Muscle of leg (tissue), 11 donors: ENCODE results near the gene ARL15. TPM values are rescaled to one million over a fixed set of nuclear protein-coding genes. Genes with fewer than 3 reads are reported as not detected.
A peak's percentile ranks its signal among the peaks of the same experiment; 100 is the strongest.
"Not testable (repeated sequence)": the region's sequence is repeated elsewhere in the genome, so short reads cannot be mapped to it uniquely, and the experiment has no call there.

ENCODE experiments used
- DNase-seq: peaks from one replicate; pipeline ENCODE4 v3.0.0; 2013
- H3K27ac ChIP-seq: one replicate; pipeline ENCODE4 v1.5.1; 2013; ENCODE audit warnings: mild to moderate bottlenecking, low read length, control low read depth
- H3K27me3 ChIP-seq: one replicate; pipeline ENCODE4 v1.6.1; 2013; ENCODE audit warnings: low read length; ENCODE audit not compliant: control insufficient read depth, insufficient read depth
- H3K36me3 ChIP-seq: one replicate; pipeline ENCODE4 v1.6.1; 2013; ENCODE audit warnings: low read length; ENCODE audit not compliant: control insufficient read depth, insufficient read depth
- H3K4me1 ChIP-seq: one replicate; pipeline ENCODE4 v1.6.1; 2013; ENCODE audit warnings: low read length; ENCODE audit not compliant: control insufficient read depth, insufficient read depth
- H3K4me3 ChIP-seq: one replicate; pipeline ENCODE4 v1.5.1; 2013; ENCODE audit warnings: low read length, control low read depth
- H3K9me3 ChIP-seq: replicated peaks from 2 replicates; pipeline ENCODE4 v1.6.1; 2013; ENCODE audit warnings: low read depth, low read length; ENCODE audit not compliant: control insufficient read depth
- WGBS: methylation state at CpG from one replicate; pipeline ENCODE4 v1.1.5; 2013; ENCODE audit warnings: missing lambda C conversion rate; ENCODE audit not compliant: insufficient coverage; 5-methylcytosine and 5-hydroxymethylcytosine counted together
- polyA plus RNA-seq, 8 donors: library from polyadenylated mRNA; unstranded; fragments of 120-200 nt; gene quantifications; one replicate each; pipeline versions ENCODE4 v1.2.1 to v1.2.3, GENCODE V29; 2013; ENCODE audit warnings: inconsistent platforms in 1 of 8, low replicate concordance in 1 of 8; ENCODE audit not compliant: insufficient read length in 8 of 8, insufficient read depth in 1 of 8
- total RNA-seq: library from RNA; stranded (reverse); fragments of 120-200 nt; gene quantifications from one replicate; pipeline ENCODE4 v1.2.4, GENCODE V29; 2013

ARL15 gene
- total and polyA plus RNA-seq, 9 donors, result 18.4 to 37.1 (median 23.8) TPM

DNA sequence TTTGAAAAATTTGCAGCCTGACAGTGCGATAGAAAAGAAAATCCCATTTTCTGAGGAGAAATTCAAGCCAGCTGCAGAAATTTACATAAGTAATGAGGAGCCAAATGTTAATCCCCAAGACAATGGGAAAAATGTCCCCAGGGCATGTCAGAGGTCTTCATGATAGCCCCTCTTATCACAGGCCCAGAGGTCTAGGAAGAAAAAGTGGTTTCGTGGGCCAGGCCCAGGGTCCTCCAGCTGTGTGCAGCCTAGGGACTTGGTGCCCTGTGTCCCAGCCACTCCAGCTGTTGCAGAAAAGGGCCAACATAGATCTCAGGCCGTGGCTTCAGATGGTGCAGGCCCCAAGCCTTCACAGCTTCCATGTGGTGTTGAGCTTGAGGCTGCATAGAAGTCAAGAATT is 249.5 kb downstream of the ARL15 start:
- not testable (repeated sequence) for H3K36me3 ChIP-seq, H3K27ac ChIP-seq, H3K27me3 ChIP-seq, H3K9me3 ChIP-seq, DNase-seq, H3K4me3 ChIP-seq, H3K4me1 ChIP-seq
- 63% methylated on average over 1 of the region's 3 CpGs for WGBS

DNA sequence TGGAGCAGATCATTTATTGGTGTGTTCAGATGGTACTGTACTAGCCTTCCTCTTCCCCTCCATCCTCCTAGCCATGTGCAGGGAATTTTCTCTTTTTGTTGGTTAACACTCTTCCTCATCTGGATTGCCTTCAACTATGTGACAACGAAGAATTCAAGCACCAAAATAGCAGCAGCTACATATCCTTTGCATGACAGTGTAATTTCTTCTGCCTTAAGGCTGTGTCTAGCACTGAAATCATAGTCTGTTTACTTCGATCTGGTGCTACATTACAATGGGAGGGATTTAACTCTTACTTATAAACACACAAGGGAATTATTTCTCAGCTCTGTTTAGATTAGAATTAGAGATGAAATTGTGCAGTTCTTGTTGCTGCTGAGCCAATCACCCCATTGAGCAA is 260.4 kb downstream of the ARL15 start:
- Histone ChIP-seq H3K27ac (no peak overlapping the region), H3K27me3 (no peaks in the 10 kb centered on the region), H3K36me3 (no peaks in the 10 kb centered on the region), H3K9me3 (no peaks in the 10 kb centered on the region), H3K4me3 (no peak overlapping the region), H3K4me1 (no peaks in the 10 kb centered on the region)
- DNase-seq, result no peak
- WGBS, result no CpG with 5 or more reads among the region's 2 CpGs

DNA sequence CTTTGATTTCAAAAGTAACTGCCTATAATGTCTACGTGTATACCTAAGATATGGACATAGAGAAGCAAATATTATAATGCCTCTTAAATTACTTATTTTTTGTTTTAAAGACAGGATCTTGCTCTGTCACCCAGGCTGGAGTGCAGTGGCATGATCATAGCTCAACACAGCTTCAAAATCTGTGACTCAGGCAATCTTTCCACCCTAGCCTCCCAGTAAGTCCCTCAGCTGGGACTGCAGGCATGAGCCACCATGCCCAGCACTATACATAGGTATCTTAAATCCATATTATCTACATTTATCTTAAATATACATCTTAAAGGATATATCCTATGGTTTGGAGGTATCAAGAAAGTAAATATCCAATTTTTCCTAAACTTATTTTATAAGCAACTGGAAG is 261.2 kb downstream of the ARL15 start:
- H3K4me3 ChIP-seq, result no peak overlapping the region
- H3K36me3 ChIP-seq, result no peaks in the 10 kb centered on the region
- no peak for DNase-seq
- WGBS, result no CpG with 5 or more reads among the region's 1 CpG
- no peaks in the 10 kb centered on the region for H3K4me1 ChIP-seq
- no peaks in the 10 kb centered on the region for H3K9me3 ChIP-seq
- no peaks in the 10 kb centered on the region for H3K27me3 ChIP-seq
- no peak overlapping the region for H3K27ac ChIP-seq

DNA sequence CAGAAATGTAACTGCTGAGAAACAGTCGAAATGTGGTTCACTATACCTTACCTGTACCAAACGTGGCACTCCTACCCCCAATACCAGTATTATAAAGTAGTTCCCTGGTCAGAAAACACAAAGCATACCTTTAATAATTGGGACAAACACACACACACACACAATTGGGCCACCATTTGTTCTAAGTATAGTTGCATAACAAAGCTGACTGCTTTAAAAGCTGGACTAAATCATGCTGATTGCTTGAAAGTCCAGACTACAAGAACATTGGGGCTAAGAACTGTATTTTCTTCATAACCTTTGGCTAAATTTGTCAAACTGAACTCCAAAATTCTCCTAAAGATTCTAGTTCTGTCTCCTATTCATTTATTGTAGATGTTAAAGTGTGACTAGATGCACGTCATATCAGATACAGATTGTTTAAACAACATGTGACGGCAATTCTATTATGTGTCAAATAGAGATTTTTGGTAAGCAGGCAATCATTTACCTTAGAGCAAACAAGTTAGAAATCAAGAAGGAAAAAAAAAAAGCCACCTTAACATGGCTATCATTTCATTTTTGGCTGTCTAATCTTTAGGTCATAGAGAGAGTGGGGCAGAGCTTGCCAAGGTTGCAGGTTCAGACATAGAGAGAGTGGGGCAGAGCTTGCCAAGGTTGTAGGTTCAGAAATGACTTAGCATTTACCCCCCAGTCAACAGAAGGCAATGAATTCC is 265.1 kb downstream of the ARL15 start:
- H3K4me3 ChIP-seq, result no peak overlapping the region
- no peak overlapping the region for H3K27ac ChIP-seq
- no peaks in the 10 kb centered on the region for H3K27me3 ChIP-seq
- no peaks in the 10 kb centered on the region for H3K4me1 ChIP-seq
- WGBS, result no CpG with 5 or more reads among the region's 4 CpGs
- DNase-seq, result peak; percentile 9
- no peaks in the 10 kb centered on the region for H3K9me3 ChIP-seq
- no peaks in the 10 kb centered on the region for H3K36me3 ChIP-seq

DNA sequence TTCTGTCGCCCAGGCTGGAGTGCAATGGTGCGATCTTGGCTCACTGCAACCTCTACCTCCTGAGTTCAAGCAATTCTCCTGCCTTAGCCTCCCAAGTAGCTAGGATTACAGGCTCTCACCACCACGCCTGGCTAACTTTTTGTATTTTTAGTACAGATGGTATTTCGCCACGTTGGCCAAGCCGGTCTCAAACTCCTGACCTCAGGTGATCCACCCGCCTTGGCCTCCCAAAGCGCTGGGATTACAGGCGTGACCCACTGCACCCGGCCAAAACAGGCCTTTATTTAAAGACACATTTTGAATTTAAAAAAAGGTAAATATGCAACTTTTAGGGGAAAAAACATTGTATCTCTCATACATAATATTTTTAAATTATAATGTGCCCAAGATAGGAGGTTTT is 266.1 kb downstream of the ARL15 start:
- not testable (repeated sequence) for H3K27ac ChIP-seq, H3K4me3 ChIP-seq, H3K36me3 ChIP-seq, H3K9me3 ChIP-seq, H3K4me1 ChIP-seq, DNase-seq, H3K27me3 ChIP-seq
- WGBS, result 100% methylated on average over 1 of the region's 10 CpGs

DNA sequence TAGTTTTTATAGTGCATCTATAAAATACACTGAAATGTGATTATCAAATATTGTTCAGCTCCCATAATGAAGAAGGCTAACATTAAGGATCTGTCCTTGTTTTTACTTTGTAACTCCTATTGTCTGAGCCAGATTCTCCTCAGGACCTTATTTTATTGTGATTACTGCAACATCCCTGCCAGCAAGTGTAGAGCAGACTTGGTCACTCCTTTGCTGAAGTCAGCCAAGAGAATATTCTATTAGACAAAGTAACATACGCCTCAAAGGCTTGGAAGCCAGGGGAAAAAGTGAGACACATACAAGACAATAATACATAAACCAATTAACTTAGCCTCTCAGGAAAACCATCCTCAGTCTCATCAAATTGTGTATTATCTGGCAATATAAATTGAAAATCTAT is 269.6 kb downstream of the ARL15 start:
- DNase-seq, result peak; percentile 95
- WGBS, result no CpG with 5 or more reads among the region's 1 CpG
- no peaks in the 10 kb centered on the region for H3K9me3 ChIP-seq
- H3K36me3 ChIP-seq, result no peaks in the 10 kb centered on the region
- no peaks in the 10 kb centered on the region for H3K27me3 ChIP-seq
- H3K4me3 ChIP-seq, result no peak overlapping the region
- no peaks in the 10 kb centered on the region for H3K4me1 ChIP-seq
- no peak overlapping the region for H3K27ac ChIP-seq

DNA sequence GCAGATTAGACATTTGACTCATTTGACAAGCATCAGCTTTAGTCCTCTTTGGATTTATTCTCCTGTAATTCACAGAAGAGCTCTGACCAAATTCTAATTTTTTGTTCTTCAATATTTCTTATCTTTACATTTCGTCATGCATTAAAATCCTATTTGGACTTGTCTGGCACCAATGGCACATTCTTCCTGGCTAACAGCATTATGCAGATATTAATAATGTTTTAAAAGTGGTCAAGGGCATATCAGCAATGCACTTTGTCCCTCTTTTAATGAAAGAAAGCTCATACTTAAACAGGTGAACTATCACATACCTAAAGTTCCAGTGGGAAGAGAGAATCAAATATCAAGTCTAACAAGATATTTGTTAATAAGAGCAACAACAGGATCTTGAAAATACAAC is 270.4 kb downstream of the ARL15 start:
- no peak overlapping the region for H3K27ac ChIP-seq
- H3K27me3 ChIP-seq, result no peaks in the 10 kb centered on the region
- H3K4me1 ChIP-seq, result no peaks in the 10 kb centered on the region
- H3K36me3 ChIP-seq, result no peaks in the 10 kb centered on the region
- DNase-seq, result no peak
- H3K4me3 ChIP-seq, result no peak overlapping the region
- H3K9me3 ChIP-seq, result no peaks in the 10 kb centered on the region
- WGBS, result no CpG with 5 or more reads among the region's 1 CpG

DNA sequence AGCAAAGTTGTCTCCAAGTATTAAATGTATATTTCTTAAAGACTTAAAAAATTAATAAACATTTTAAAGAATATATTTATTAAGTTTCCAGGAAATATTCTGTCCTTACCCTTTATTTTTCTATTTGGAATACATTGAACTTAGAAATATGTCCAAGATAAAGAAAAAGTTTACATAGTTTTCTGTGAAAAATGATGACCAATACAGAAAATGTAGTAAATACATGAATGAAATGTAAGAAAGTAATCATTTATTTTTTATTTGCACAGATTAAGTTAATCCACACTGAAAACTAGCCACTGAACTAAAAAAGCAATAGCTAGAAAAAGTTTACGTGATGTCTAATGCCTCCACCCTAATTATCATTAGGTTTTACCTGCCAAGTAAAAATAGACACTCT is 273.2 kb downstream of the ARL15 start:
- Histone ChIP-seq H3K4me3 (no peak overlapping the region), H3K36me3 (no peaks in the 10 kb centered on the region), H3K4me1 (no peaks in the 10 kb centered on the region), H3K27ac (no peak overlapping the region), H3K27me3 (no peaks in the 10 kb centered on the region), H3K9me3 (no peaks in the 10 kb centered on the region)
- WGBS, result no CpG with 5 or more reads among the region's 1 CpG
- DNase-seq, result no peak

DNA sequence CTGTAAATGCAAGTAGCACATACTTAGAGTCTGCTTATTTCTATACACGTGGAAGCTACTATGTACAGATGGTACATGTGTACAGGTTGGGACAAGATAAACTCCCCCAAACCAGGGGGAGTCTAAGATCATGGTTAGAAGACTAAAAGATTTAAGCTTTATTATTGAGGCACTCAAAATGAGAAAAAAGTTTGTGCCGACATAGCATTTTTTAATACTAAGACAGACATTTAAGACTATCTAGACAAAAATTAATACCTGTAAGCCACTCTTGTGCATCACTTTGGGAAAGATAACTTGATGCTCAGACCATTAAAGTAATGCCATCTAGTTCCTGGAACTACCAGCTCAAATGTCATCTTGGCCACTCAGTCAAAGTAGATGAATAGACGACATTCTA is 279.4 kb downstream of the ARL15 start:
- no CpG with 5 or more reads among the region's 3 CpGs for WGBS
- no peak for DNase-seq

DNA sequence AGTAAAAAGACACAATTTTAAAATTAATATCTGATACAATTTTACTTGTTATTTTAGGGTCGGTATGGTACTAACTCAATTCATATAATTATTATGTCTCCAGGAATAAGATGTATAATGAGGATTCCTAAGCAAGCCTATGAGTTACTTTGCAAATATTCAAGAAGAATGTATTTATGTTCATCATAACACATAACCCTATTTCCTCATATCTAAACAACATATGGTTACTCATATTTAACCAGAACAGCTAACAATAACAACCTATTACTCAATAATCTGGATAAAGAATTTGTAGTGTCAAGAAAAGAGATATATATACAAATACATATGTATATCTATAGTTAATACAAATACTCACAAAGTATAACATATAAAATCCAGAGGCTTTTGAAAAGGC is 285.9 kb downstream of the ARL15 start:
- WGBS, result no CpG with 5 or more reads among the region's 1 CpG
- Histone ChIP-seq H3K9me3 (no peaks in the 10 kb centered on the region), H3K4me3 (no peak overlapping the region), H3K27me3 (no peaks in the 10 kb centered on the region), H3K36me3 (no peaks in the 10 kb centered on the region), H3K4me1 (no peaks in the 10 kb centered on the region), H3K27ac (no peak overlapping the region)
- DNase-seq, result no peak

More for the DNA sequence above, 279.4 kb downstream of the ARL15 start:
- Histone ChIP-seq H3K27ac (no peak overlapping the region), H3K4me3 (no peak overlapping the region), H3K36me3 (no peaks in the 10 kb centered on the region), H3K9me3 (no peaks in the 10 kb centered on the region), H3K4me1 (no peaks in the 10 kb centered on the region), H3K27me3 (no peaks in the 10 kb centered on the region)

DNA sequence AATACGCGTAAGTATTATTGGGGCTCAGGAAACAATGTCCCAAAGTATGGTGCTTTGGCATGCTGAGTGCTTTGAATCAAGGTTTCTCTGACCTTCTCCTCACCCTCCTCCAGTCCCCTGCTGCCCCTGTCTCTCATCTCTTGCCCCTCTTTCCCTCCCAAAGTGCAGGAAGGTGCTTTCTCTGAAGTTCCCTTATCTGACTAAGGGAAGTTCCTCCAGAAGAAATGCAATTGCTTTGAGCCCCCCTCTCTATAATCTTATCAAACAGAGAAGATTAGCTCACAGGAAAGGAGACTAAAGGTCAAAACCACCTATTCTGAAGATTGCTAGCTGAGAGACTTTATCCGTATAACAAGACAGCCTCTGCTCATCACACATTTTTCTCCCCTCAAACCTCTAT is 288.1 kb downstream of the ARL15 start:
- Histone ChIP-seq H3K9me3 (no peaks in the 10 kb centered on the region), H3K4me3 (no peak overlapping the region), H3K36me3 (no peaks in the 10 kb centered on the region), H3K27me3 (no peaks in the 10 kb centered on the region), H3K4me1 (no peaks in the 10 kb centered on the region), H3K27ac (no peak overlapping the region)
- 86% methylated on average over 2 of the region's 3 CpGs for WGBS
- no peak for DNase-seq
